Gastrocnemius medialis (tissue), 4 donors: ENCODE data around the gene FAM171A1. TPM values are rescaled to one million over a fixed set of nuclear protein-coding genes. Genes with fewer than 3 reads are reported as not detected.
"Not testable (repeated sequence)": the region's sequence is repeated elsewhere in the genome, so short reads cannot be mapped to it uniquely, and the experiment has no call there.

Source experiments
- ATAC-seq, 2 donors: fragments of 150-250 bp; one replicate each; pipeline ENCODE4 v1.9.1; 2016
- DNase-seq, 2 donors: peaks; one replicate each; pipeline ENCODE4 v3.0.0-alpha.2; 2019
- H3K27ac ChIP-seq, 4 donors: fragments of 200-600 bp; sonication (generic); 1 replicate in 1 of 4; 2 replicates in 3 of 4; pipeline ENCODE4 v1.5.1; 2016 to 2018; ENCODE audit warnings: mild to moderate bottlenecking in 2 of 4, moderate library complexity in 1 of 4
- H3K27me3 ChIP-seq, 3 donors: fragments of 200-600 bp; sonication (generic) in 2 of 3; 1 replicate in 1 of 3; 2 replicates in 2 of 3; pipeline versions ENCODE4 v1.5.1 to v1.6.0; 2016 to 2019; ENCODE audit warnings: mild to moderate bottlenecking in 1 of 3, moderate library complexity in 1 of 3
- H3K36me3 ChIP-seq, 2 donors: fragments of 200-600 bp; sonication (generic) in 1 of 2; one replicate each; pipeline ENCODE4 v1.5.1; 2017 to 2018
- H3K4me1 ChIP-seq, 2 donors: fragments of 200-600 bp; sonication (generic) in 1 of 2; one replicate each; pipeline ENCODE4 v1.5.1; 2016 to 2017; ENCODE audit warnings: mild to moderate bottlenecking in 2 of 2
- H3K4me3 ChIP-seq, 4 donors: fragments of 200-600 bp; sonication (generic) in 3 of 4; 1 replicate in 1 of 4; 2 replicates in 3 of 4; pipeline ENCODE4 v1.5.1; 2016 to 2019; ENCODE audit warnings: mild to moderate bottlenecking in 2 of 4
- H3K9me3 ChIP-seq, 3 donors: fragments of 200-600 bp; sonication (generic) in 2 of 3; 1 replicate in 1 of 3; 2 replicates in 2 of 3; pipeline ENCODE4 v1.5.1; 2016 to 2019
- POLR2A ChIP-seq, 2 donors: fragments of 450-650 bp; IDR thresholded peaks; one replicate each; pipeline ENCODE4 v1.6.1; 2017; ENCODE audit warnings: antibody characterized with exemption in 2 of 2, mild to moderate bottlenecking in 2 of 2, moderate library complexity in 2 of 2
- in situ Hi-C, 4 donors: fragments of 200-750 bp; cut with MboI; loops; one replicate each; pipeline versions ENCODE4 v1.15.0 to v1.8.0; 2017; ENCODE audit warnings: low sequenced_read_pairs in 4 of 4
- intact Hi-C: fragments of 100-400 bp; cut with DNase I; formaldehyde crosslinking; loops from one replicate; pipeline ENCODE4 v1.15.1; 2023; ENCODE audit warnings: low total_unique reads
- total RNA-seq, 4 donors: library from RNA; depleted of rRNA; stranded (reverse); fragments of >200 nt; gene quantifications; one replicate each; pipeline versions ENCODE4 v1.1.0 to v1.2.3, GENCODE V29; 2016
- TF ChIP-seq, protein P1 (sequence below), 5 experiments: fragments of 450-650 bp in 3 of 5; fragments of 200-600 bp in 2 of 5; sonication (generic) in 2 of 5; IDR thresholded peaks in 4 of 5; conservative IDR thresholded peaks in 1 of 5; 1 replicate in 4 of 5; 2 replicates in 1 of 5; pipeline ENCODE4 v1.5.1; 2016 to 2019; ENCODE audit warnings: antibody characterized with exemption in 5 of 5, mild to moderate bottlenecking in 3 of 5, moderate library complexity in 3 of 5

The FAM171A1 gene
- total RNA-seq, 4 donors from 2014 or later, result 2.1 to 5.6 (median 4.3) TPM

DNA sequence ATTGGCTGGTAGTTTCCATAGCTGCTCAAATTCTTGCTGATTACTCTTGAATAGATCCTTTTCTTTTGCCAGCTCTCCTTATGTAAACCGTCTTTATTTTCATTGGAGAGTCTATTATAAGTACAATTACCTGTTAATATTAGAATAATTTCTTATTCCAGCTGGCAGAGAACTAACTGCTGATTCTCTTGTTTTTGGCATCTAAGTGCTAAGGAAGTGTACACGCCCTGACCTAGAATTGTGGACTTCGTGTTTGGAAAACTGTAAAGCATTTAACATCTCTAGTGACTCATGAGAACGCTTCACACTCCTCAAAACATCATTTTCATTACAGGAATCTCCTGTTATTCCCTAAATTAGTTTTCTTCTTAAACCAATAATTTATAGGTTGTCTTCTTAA is 39.9 kb upstream of the FAM171A1 start:
- Histone ChIP-seq H3K27me3 (no peaks in the 10 kb centered on the region), H3K27ac (no peak overlapping the region), H3K4me1 (no peaks in the 10 kb centered on the region), H3K9me3 (no peaks in the 10 kb centered on the region), H3K36me3 (no peaks in the 10 kb centered on the region), H3K4me3 (no peak overlapping the region)
- intact Hi-C loops (no loop called here), in situ Hi-C loops (no loop called here)
- ATAC-seq (no peak), DNase-seq (no peak)
- TF ChIP-seq, protein P1, sequence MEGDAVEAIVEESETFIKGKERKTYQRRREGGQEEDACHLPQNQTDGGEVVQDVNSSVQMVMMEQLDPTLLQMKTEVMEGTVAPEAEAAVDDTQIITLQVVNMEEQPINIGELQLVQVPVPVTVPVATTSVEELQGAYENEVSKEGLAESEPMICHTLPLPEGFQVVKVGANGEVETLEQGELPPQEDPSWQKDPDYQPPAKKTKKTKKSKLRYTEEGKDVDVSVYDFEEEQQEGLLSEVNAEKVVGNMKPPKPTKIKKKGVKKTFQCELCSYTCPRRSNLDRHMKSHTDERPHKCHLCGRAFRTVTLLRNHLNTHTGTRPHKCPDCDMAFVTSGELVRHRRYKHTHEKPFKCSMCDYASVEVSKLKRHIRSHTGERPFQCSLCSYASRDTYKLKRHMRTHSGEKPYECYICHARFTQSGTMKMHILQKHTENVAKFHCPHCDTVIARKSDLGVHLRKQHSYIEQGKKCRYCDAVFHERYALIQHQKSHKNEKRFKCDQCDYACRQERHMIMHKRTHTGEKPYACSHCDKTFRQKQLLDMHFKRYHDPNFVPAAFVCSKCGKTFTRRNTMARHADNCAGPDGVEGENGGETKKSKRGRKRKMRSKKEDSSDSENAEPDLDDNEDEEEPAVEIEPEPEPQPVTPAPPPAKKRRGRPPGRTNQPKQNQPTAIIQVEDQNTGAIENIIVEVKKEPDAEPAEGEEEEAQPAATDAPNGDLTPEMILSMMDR (IDR thresholded peaks at IDR 0.05 in 4 of 5, conservative IDR thresholded peaks at IDR 0.05 in 1 of 5), result no peak
- TF ChIP-seq POLR2A (IDR thresholded peaks at IDR 0.05), result no peak

GRCh38 chr10:15409350-15409749 is 38.3 kb upstream of the FAM171A1 start:
- intact Hi-C loops, ATAC-seq, H3K4me3 ChIP-seq, DNase-seq, H3K9me3 ChIP-seq, H3K4me1 ChIP-seq, H3K27ac ChIP-seq, H3K27me3 ChIP-seq, in situ Hi-C loops, H3K36me3 ChIP-seq: not testable (repeated sequence)

DNA sequence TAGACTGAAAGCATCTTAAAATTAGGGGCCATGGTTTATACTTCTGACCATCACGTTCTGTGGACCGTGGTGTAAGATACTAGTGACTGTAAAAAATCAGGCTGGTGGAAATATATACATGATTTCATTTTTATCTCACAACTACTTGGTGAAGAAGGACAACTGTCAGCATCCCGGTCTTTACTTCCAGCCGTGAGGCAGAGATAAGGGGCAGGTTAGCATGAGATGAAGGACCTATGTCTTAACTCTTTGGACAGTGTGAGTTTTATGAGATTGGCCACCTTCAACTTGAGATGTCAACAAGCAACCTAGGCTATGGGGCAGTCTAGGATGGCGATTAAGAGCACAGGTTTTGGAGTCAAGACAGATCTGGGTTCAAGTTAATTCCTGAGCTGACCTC is 37.5 kb upstream of the FAM171A1 start:
- Histone ChIP-seq H3K27ac (no peak overlapping the region), H3K4me3 (no peak overlapping the region), H3K9me3 (no peaks in the 10 kb centered on the region), H3K27me3 (no peaks in the 10 kb centered on the region), H3K36me3 (no peaks in the 10 kb centered on the region), H3K4me1 (no peaks in the 10 kb centered on the region)
- TF ChIP-seq, protein P1 (IDR thresholded peaks at IDR 0.05 in 4 of 5, conservative IDR thresholded peaks at IDR 0.05 in 1 of 5), result no peak
- TF ChIP-seq POLR2A (IDR thresholded peaks at IDR 0.05), result no peak
- DNase-seq, result no peak
- intact Hi-C loops, result no loop called here
- no peak for ATAC-seq
- in situ Hi-C loops, result no loop called here

- Histone ChIP-seq H3K9me3 (no peaks in the 10 kb centered on the region), H3K4me3 (no peak overlapping the region), H3K36me3 (no peaks in the 10 kb centered on the region), H3K4me1 (no peaks in the 10 kb centered on the region), H3K27me3 (no peaks in the 10 kb centered on the region), H3K27ac (no peak overlapping the region)
- ATAC-seq (no peak), DNase-seq (no peak)
- TF ChIP-seq, protein P1 (IDR thresholded peaks at IDR 0.05 in 4 of 5, conservative IDR thresholded peaks at IDR 0.05 in 1 of 5), result no peak
- TF ChIP-seq POLR2A (IDR thresholded peaks at IDR 0.05), result no peak
- in situ Hi-C loops (no loop called here), intact Hi-C loops (no loop called here)
Observed at GRCh38 chr10:15405319-15405718, 34.2 kb upstream of the FAM171A1 start.

GRCh38 chr10:15401382-15401781 is 30.3 kb upstream of the FAM171A1 start:
- ATAC-seq (no peak), DNase-seq (no peak)
- in situ Hi-C loops, result no loop called here

GRCh38 chr10:15400461-15400860 is 29.4 kb upstream of the FAM171A1 start:
- H3K9me3 ChIP-seq, H3K36me3 ChIP-seq, H3K4me3 ChIP-seq, in situ Hi-C loops, H3K27me3 ChIP-seq, H3K4me1 ChIP-seq, intact Hi-C loops, ATAC-seq, DNase-seq, H3K27ac ChIP-seq: not testable (repeated sequence)

More at GRCh38 chr10:15401382-15401781, 30.3 kb upstream of the FAM171A1 start:
- H3K4me3 ChIP-seq, result no peak overlapping the region
- H3K9me3 ChIP-seq, result no peaks in the 10 kb centered on the region
- no peak overlapping the region for H3K27ac ChIP-seq
- intact Hi-C loops, result no loop called here
- no peaks in the 10 kb centered on the region for H3K4me1 ChIP-seq
- no peaks in the 10 kb centered on the region for H3K27me3 ChIP-seq
- no peaks in the 10 kb centered on the region for H3K36me3 ChIP-seq
- TF ChIP-seq POLR2A (IDR thresholded peaks at IDR 0.05), result no peak
- TF ChIP-seq, protein P1 (IDR thresholded peaks at IDR 0.05 in 4 of 5, conservative IDR thresholded peaks at IDR 0.05 in 1 of 5), result no peak
